Fibroblast of lung (primary cell): ENCODE data around the gene TMEM60. TPM values are rescaled to one million over a fixed set of nuclear protein-coding genes. Genes with fewer than 3 reads are reported as not detected.

Source experiments
- DNase-seq, 2 donors: peaks; one replicate each; pipeline versions ENCODE4 v3.0.0 to v3.0.0-alpha.2; 2010; ENCODE audit warnings: low read depth in 2 of 2
- H2AFZ ChIP-seq: 2 replicates; pipeline ENCODE4 v1.5.1; 2012; ENCODE audit warnings: low read length, control low read depth, inconsistent platforms
- H3K27ac ChIP-seq: 2 replicates; pipeline ENCODE4 v1.5.1; 2011; ENCODE audit warnings: low read length, control low read depth; ENCODE audit not compliant: insufficient read depth
- H3K27me3 ChIP-seq: 2 replicates; pipeline ENCODE4 v1.5.1; 2011; ENCODE audit warnings: mild to moderate bottlenecking, low read length; ENCODE audit not compliant: control insufficient read depth, insufficient read depth
- H3K36me3 ChIP-seq: 2 replicates; pipeline ENCODE4 v1.5.1; 2011; ENCODE audit warnings: low read length; ENCODE audit not compliant: control insufficient read depth, insufficient read depth
- H3K4me1 ChIP-seq: 2 replicates; pipeline ENCODE4 v1.5.1; 2011; ENCODE audit warnings: low read length; ENCODE audit not compliant: control insufficient read depth, insufficient read depth; ENCODE audit errors: extremely low read depth
- H3K4me2 ChIP-seq: 2 replicates; pipeline ENCODE4 v1.5.1; 2011; ENCODE audit warnings: low read length, control low read depth; ENCODE audit not compliant: insufficient read depth; ENCODE audit errors: extremely low read depth
- H3K4me3 ChIP-seq, 4 experiments: fragments of 200-600 bp in 1 of 4; sonication (generic) in 1 of 4; replicated peaks in 1 of 4; 2 replicates each; pipeline ENCODE4 v1.5.1; 2011 to 2016; ENCODE audit warnings: low read length in 4 of 4, low read depth in 3 of 4, mild to moderate bottlenecking in 3 of 4, control low read depth in 2 of 4, inconsistent platforms in 1 of 4, mixed read lengths in 1 of 4; ENCODE audit not compliant: insufficient read depth in 1 of 4; ENCODE audit errors: control extremely low read depth in 1 of 4
- H3K79me2 ChIP-seq: 2 replicates; pipeline ENCODE4 v1.5.1; 2012; ENCODE audit warnings: mild to moderate bottlenecking, low read length, inconsistent platforms; ENCODE audit not compliant: control insufficient read depth, insufficient read depth
- H3K9ac ChIP-seq: 2 replicates; pipeline ENCODE4 v1.5.1; 2011; ENCODE audit warnings: mild to moderate bottlenecking, low read length, control low read depth; ENCODE audit not compliant: insufficient read depth
- H3K9me3 ChIP-seq: 2 replicates; pipeline ENCODE4 v1.5.1; 2012; ENCODE audit warnings: low read depth, low read length; ENCODE audit not compliant: control insufficient read depth, insufficient read depth
- H4K20me1 ChIP-seq: 2 replicates; pipeline ENCODE4 v1.5.1; 2011; ENCODE audit warnings: low read length; ENCODE audit not compliant: control insufficient read depth, insufficient read depth; ENCODE audit errors: extremely low read depth
- CTCF ChIP-seq, 2 donors: IDR thresholded peaks in 1 of 2; conservative IDR thresholded peaks in 1 of 2; 1 replicate in 1 of 2; 2 replicates in 1 of 2; pipeline ENCODE4 v1.5.1; 2011 to 2012; ENCODE audit warnings: low read length in 2 of 2, control low read depth in 1 of 2, inconsistent platforms in 1 of 2, low read depth in 1 of 2, mild to moderate bottlenecking in 1 of 2
- EZH2 ChIP-seq: IDR thresholded peaks from 2 replicates; pipeline ENCODE4 v1.5.1; 2012; ENCODE audit warnings: low read length, control low read depth, mild to moderate bottlenecking; ENCODE audit errors: missing control alignments
- polyA plus RNA-seq, 2 donors: library from polyadenylated mRNA; depleted of rRNA in 1 of 2; stranded (reverse) in 1 of 2; unstranded in 1 of 2; fragments of >200 nt; gene quantifications; 2 replicates each; pipeline ENCODE4 v1.2.1, GENCODE V29; 2011 to 2012; ENCODE audit warnings: missing spikeins in 1 of 2
- total RNA-seq: library from RNA; depleted of rRNA; stranded (reverse); fragments of >200 nt; gene quantifications from 2 replicates; pipeline ENCODE4 v1.2.1, GENCODE V29; 2014

The TMEM60 gene
- total and polyA plus RNA-seq, 2 donors (not counting 1 experiment from before 2014, with no cell fraction given) = 24.4 to 45.5 TPM

- H3K9me3 ChIP-seq = no peaks in the 10 kb centered on the region
- no peak overlapping the region for H3K9ac ChIP-seq
- no peak overlapping the region for H3K27ac ChIP-seq
- TF ChIP-seq EZH2 = no peak
- no peak for TF ChIP-seq CTCF (conservative IDR thresholded peaks at IDR 0.05 in 1 of 2, IDR thresholded peaks at IDR 0.05 in 1 of 2; ENCODE audit: low read depth in 1 of 2, low read length in 2 of 2)
- no peak overlapping the region for H2AFZ ChIP-seq
- H3K79me2 ChIP-seq = no peaks in the 10 kb centered on the region
- H4K20me1 ChIP-seq = no peaks in the 10 kb centered on the region
- H3K36me3 ChIP-seq = no peaks in the 10 kb centered on the region
- H3K27me3 ChIP-seq = no peaks in the 10 kb centered on the region
- no peak for DNase-seq
- no peak overlapping the region for H3K4me2 ChIP-seq
- H3K4me3 ChIP-seq = no peak overlapping the region
- no peaks in the 10 kb centered on the region for H3K4me1 ChIP-seq
These were observed 14.7 kb downstream of the TMEM60 start for GRCh38 chr7:77783545-77783944.

- Histone ChIP-seq H3K4me2 (no peak overlapping the region), H3K4me1 (no peaks in the 10 kb centered on the region), H3K9ac (no peak overlapping the region), H3K27me3 (no peaks in the 10 kb centered on the region), H4K20me1 (no peaks in the 10 kb centered on the region), H3K36me3 (no peaks in the 10 kb centered on the region), H2AFZ (no peak overlapping the region), H3K27ac (no peak overlapping the region), H3K9me3 (no peaks in the 10 kb centered on the region), H3K4me3 (no peak overlapping the region), H3K79me2 (no peaks in the 10 kb centered on the region)
- DNase-seq = peak in 1 of 2 donors; percentile 42
- TF ChIP-seq EZH2 (no peak), CTCF (conservative IDR thresholded peaks at IDR 0.05 in 1 of 2, IDR thresholded peaks at IDR 0.05 in 1 of 2; ENCODE audit: low read depth in 1 of 2, low read length in 2 of 2) (no peak)
These were observed 15.1 kb downstream of the TMEM60 start for GRCh38 chr7:77783111-77783510.

- no peaks in the 10 kb centered on the region for H4K20me1 ChIP-seq
- no peak overlapping the region for H2AFZ ChIP-seq
- no peaks in the 10 kb centered on the region for H3K36me3 ChIP-seq
- H3K4me2 ChIP-seq = no peak overlapping the region
- H3K79me2 ChIP-seq = no peaks in the 10 kb centered on the region
- H3K4me3 ChIP-seq = no peak overlapping the region
- no peaks in the 10 kb centered on the region for H3K27me3 ChIP-seq
- no peak overlapping the region for H3K9ac ChIP-seq
- DNase-seq = no peak
- H3K27ac ChIP-seq = no peak overlapping the region
- TF ChIP-seq EZH2 (no peak), CTCF (conservative IDR thresholded peaks at IDR 0.05 in 1 of 2, IDR thresholded peaks at IDR 0.05 in 1 of 2; ENCODE audit: low read depth in 1 of 2, low read length in 2 of 2) (no peak)
- H3K4me1 ChIP-seq = no peaks in the 10 kb centered on the region
- H3K9me3 ChIP-seq = no peaks in the 10 kb centered on the region
These were observed 15.9 kb downstream of the TMEM60 start for GRCh38 chr7:77782383-77782782.
